NK-92 (cell line): ENCODE measurements around the gene RBMS3.

Experiments used
- DNase-seq: peaks from one replicate; lab custom pipeline; 2025; ENCODE audit not compliant: unreplicated experiment; lab: John Stamatoyannopoulos, UW

The RBMS3 gene

GRCh38 chr3:29426302-29427226, 145.7 kb downstream of the RBMS3 start:
- no peak for DNase-seq

GRCh38 chr3:29427266-29428103, 146.6 kb downstream of the RBMS3 start:
- no peak for DNase-seq

GRCh38 chr3:29429055-29429679, 148.3 kb downstream of the RBMS3 start:
- no peak for DNase-seq

GRCh38 chr3:29430558-29430971, 149.7 kb downstream of the RBMS3 start:
- no peak for DNase-seq

GRCh38 chr3:29436612-29437323, 155.9 kb downstream of the RBMS3 start:
- no peak for DNase-seq

GRCh38 chr3:29438580-29438979, 157.7 kb downstream of the RBMS3 start:
- no peak for DNase-seq

- no peak for DNase-seq
Measured at GRCh38 chr3:29440413-29441305, 159.8 kb downstream of the RBMS3 start.

GRCh38 chr3:29441422-29441821, 160.6 kb downstream of the RBMS3 start:
- no peak for DNase-seq

GRCh38 chr3:29447946-29448627, 167.2 kb downstream of the RBMS3 start:
- no peak for DNase-seq

GRCh38 chr3:29451920-29452319, 171.0 kb downstream of the RBMS3 start:
- no peak for DNase-seq

GRCh38 chr3:29452934-29453283, 172.0 kb downstream of the RBMS3 start:
- no peak for DNase-seq

GRCh38 chr3:29453284-29454001, 172.6 kb downstream of the RBMS3 start:
- no peak for DNase-seq

- no peak for DNase-seq
Measured at GRCh38 chr3:29454161-29454611, 173.3 kb downstream of the RBMS3 start.

- no peak for DNase-seq
Measured at GRCh38 chr3:29456901-29457300, 176.0 kb downstream of the RBMS3 start.

GRCh38 chr3:29463304-29463703, 182.4 kb downstream of the RBMS3 start:
- no peak for DNase-seq

GRCh38 chr3:29465836-29466235, 185.0 kb downstream of the RBMS3 start:
- no peak for DNase-seq

- no peak for DNase-seq
Measured at GRCh38 chr3:29466442-29466841, 185.6 kb downstream of the RBMS3 start.

GRCh38 chr3:29468187-29468586, 187.3 kb downstream of the RBMS3 start:
- no peak for DNase-seq
